AG08395 (cell line): ENCODE measurements around the gene FGFR3.
A peak's percentile ranks its signal among the peaks of the same experiment; 100 is the strongest.

Source experiments
- DNase-seq: peaks from one replicate; pipeline ENCODE4 v3.0.0; 2012; ENCODE audit warnings: mixed read lengths, low spot score

FGFR3 gene

DNA sequence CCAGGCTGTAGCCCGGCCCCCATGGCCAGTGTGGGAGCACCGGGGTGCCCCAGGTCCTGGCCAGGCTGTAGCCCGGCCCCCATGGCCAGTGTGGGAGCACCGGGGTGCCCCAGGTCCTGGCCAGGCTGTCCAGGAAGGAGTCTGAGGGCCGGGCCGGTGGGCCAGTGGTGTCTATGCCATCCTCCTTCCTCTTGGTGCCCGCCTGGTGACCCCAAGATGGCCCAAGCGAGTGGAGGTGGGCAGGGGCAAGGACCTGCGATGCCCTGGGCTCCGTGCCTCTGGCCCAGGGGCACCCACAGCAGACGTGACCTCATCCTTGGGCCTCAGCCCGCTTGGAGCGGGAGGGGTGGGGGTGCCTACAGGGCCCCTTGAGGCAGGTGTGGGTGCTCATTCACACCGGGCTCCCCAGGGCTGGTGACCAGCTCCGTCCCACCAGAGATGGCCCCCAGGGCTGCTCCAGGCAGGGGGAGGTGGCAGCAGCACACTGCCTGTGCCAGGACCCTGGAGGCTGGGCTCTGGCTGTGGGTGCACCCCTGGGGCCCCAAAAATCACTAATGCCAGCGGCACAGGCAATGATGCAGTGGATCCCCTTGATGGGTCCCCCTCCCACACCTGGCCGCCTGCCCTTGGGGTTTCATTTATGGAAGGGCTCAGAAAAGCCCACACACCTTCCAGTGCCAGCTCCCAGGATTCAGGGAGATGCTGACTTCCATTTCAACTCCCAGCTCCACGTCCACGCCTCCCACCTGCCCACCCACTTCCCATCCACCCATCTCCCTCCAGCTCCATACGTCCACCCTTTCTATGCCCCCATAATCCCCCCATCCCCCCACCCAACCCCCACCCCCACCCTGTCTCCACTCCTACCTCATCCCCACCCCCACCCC, 36.0 kb upstream of the FGFR3 start:
- no peak for DNase-seq

DNA sequence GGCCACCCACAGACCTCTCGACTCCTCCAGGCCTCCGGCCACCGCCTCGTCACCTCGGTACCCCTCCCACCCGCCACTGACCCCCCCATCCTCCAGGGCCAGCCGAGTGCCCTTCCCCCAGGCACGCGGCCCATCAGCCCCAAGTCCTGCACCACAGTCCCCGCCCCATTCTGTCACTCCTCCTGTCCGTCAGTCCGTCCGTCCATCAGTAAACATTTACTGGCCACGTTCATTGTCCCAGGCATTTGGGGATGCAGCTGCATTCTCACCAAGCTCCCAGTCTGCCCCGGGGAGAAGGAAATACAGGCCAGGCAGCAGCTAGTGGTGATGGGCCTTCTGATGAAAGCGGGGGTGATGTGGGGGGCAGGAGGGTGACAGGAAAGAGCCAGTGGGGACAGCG, 35.3 kb upstream of the FGFR3 start:
- DNase-seq, result no peak

DNA sequence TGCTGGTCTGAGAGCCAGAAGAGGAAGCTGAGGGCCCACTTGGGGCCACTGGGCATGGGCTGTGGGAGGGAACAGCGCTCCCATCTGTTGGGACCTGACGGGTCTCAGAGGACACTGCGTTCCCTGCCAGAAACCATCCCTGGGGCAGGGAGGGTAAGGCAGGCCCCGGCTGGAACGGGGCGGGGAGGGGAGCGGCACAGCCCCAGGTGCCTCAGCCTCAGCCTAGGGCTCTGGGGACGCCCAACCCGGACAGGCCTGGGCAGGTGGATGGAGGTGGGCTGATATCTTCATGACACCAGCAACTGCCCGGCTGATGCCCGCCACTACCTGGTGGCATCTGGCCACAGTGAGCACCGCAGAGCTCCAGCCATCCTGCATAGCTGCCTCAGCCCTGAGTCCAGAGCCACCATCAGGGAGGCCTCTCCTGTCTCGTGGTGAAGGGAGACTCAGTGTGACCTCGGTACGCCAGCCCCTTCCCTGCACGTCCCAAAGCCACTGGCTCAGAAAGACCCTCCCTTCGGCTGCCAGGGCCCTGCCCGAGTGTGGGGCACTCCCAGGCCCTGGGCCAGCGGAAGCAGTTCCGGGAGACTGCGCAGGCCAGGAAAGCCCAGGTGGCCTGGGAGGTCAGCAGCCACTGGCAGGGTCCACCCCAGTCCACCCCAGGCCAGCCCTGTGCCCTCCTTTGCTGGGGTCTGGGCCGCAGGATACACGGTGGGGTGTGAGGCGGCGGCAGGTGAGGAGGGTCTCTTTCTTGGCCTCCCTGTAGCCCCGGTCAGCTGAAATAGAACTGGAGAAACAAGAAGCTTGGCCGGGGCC, 34.6 kb upstream of the FGFR3 start:
- DNase-seq, result no peak

DNA sequence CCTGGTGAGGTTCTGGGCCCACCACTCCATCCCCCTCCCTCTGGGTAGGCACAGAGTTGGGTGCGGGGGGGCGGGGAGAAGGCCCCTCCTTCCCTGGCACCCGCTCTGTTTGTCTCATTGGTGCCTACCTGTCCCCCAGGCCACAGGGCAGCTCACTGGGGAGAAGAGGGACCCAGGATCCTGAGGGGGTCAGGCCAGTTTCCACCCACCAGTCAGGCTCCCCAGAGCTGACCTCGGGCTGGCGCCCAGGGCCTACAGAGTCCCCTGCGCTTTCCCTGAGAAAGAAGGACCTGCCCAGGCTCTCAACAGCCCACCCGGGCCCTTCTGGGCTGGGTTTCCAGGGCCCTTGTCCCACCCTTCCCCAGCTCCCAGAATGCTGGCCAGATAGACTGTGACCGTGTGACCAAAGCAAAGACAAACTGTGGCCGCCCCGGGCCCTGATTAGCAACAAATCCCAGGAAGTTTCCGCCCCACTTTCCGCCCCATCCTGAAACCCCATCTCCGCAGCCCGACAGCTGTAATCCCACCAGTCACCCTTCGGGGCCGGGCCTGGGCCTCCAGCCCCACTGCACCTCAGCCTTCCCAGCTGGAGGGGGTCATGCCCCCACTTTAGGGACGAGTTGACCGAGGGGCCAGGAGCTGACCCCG, 33.8 kb upstream of the FGFR3 start:
- no peak for DNase-seq

DNA sequence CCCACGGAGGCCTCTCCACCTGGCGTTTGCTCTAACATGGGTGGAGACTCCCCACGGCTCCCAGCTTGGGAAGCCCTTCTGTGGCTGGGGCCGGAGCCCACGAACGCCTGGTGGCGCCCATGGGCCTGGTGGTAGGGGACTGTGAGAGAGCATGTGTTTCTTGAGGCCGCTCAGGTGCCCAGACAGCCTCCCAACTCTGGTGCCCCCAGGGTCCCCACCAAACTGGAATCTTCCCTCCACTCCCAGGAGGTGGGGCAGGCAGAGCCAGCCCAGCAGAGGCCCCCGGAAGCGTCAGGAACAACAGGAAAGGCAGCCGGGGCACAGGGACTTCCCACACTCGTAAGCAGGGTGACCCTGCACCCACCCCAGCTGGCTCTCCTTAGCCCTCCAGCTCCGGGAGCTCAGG, 33.3 kb upstream of the FGFR3 start:
- no peak for DNase-seq

DNA sequence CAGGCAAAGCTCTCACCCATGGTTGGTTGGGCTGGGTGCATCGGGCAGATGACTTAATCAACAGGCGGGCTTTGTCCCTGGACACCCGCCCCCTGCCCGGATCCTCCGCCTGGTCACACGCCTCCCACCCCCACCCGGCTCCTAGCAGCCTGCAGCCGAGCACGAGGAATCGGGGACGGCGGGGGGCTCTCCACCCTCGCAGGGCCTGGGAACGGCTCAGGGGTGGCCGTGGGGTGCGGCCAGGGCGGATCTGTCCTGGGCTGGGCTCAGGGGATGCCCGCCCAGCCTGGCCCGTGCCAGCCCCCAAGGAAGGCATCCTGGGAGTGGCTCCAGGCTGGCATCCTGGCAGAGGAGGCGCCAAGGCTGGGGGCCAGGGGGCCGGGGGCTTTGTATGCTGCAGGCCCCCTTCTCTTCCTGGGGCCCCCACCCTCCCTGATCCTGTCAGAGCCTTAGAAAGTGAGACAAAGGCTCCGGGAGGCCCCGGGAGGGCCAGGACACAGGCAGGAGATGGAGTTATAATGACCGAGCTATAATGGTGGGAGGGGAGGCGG, 32.5 kb upstream of the FGFR3 start:
- DNase-seq, result no peak

DNA sequence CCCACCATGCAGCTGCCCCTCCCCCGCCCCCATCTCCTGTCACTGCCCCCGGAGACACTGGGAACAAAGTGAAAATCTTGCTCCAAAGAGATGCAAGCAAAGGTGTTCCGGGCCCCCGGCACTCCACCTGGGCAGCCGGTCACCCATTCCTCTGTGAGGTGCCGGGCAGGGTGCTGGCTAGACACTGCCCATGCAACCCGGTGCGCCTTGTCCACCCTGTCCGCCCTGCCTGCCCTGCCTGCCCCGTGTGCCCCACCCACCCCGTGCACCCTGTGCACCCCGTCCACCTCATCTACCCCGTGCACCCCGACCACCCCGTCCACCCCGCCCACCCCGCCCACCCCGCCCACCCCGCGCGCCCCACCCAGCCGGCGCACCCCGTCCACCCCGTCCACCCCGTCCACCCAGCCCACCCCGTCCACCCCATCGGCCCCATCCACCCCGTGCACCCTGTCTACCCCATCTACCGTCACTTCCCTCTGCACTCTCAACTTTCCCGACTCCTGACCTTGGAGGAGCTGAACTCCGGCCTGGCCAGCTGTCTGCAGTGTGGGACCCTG, 31.9 kb upstream of the FGFR3 start:
- DNase-seq, result no peak

DNA sequence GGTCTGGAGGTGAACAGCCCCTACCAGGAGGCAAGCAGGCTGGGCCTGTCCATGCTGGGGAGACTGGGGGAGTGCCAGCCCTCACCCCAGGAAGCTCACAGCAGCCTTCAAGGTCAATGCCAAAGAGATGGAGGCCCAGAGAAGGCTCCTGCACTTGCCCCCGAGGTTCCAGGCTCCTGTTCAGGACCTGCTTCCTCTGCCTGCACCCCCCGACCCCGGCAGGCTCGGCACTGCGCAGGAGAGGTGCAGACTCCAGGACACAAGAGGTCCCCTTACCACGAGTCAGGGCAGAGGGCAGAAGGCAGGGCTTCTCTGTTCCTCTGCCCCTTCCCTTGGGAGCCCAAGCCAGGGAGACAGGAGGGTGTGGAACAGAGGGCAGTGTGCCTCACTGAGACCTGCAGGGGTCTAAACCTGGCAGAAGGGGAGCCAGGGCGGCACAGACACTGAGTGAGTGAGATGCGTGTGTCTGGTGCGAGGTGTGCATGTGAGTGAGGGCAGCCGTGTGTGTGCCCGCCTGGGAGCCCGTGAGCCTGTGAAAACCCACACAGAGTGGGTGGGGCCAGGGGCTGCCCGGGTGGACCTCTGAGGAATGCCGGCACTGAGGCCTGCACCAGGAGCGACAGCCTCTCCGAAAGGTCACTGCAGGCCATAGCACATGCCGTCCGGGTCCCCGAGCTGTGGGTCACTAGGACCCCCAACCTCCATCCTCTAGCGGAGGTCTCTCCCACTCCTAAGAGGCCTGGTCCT, 30.7 kb upstream of the FGFR3 start:
- no peak for DNase-seq

DNA sequence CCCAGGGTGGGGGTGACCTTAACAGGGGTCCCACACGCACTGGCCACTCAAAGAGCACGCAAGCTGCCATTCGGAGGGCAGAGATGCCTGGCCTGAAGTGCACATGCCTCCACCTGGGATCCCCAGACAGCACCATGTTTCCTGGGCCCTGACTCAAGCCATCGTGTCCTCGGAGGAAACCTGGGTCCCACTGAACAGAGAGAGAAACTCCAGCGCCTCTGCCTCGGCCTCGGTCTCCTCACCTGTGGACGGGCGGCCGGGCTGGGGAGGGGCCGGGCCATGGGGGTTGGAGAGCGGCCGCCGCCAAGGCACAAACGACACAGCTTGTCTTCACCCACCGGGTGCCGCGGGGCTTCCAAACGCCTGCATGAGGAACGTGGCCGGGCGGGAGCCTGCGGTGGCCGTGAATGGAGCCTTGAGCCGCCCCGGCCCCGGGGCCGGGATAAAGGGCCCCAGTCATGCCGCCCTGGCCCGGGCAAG, 30.0 kb upstream of the FGFR3 start:
- DNase-seq, result no peak

DNA sequence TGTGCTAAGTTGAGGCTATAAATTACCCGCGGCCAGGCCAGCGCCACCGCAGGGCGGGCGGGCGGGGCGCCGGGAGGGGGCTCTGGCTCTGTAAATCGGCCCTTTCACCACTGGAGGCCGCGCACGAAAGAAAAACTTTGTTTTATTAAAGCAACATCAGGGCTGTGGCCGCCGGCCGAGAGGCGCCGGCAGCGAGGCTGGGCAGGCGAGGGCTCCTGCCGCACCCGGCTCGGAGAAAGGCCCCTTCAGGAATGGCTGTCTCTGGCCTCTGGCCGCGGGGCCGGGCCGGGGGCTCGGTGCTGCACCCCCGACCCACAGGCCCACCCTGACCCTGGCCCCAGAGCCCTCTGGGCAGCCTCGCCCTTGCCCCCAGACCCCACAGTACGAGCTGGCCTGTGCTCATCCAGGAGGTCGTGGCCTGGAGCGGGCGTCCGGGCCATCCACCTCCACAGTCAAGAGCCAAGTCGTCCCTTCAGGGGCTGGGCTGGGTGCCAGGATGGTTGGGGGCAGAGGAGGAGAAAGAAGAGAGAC, 29.5 kb upstream of the FGFR3 start:
- DNase-seq, result peak; percentile 82

DNA sequence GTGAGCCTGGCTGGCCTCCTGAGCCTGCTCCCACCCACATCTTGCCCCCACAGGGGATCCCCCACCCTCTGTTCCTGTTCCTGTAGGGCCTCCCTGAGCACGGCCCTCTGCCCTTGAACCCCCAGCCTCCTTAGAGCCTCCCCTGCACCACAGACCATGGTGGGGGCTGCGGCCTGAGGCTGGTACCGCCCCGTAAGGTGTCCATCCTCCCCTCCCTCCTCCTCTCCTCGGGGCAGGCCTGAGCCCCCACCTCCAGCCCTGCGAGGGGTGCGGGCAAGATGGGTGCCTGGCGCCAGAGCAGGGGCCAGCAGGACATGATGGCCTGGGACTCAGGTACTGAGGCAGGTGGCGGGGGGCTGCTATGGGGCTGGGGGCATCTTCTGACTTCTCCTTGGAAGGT, 28.4 kb upstream of the FGFR3 start:
- DNase-seq, result no peak

DNA sequence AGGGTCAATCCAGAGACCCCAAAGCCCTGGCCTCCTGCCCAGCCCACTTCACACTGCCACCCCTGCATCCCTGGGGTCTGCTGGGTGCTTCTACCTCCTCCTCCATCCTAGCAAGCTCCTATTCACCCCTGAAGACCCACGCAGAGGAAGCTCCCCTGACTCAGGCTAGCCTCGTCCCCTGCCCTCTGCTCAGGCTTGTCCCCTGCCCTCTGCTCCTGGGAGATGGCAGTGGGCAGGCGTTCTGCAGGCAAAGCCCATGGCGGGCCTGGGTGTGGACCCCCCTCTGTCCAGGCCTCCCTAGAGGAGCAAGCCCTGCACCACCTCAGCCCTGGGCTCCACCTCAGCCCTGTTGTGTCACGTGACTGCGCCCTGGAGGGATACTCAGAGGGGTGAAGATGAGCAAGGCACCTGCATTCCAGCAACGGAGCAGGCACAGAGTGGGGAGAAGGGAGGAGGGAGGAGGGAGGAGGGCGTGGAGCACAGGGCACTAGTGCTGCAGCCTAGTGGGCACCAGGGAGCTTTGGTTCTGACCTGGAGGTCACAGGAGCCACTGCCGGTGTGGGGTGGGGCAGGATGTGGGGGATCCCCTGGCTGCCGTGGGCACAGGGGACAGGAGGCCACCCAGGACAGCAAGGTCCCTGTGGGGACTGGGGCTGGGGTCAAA, 27.6 kb upstream of the FGFR3 start:
- DNase-seq, result no peak

DNA sequence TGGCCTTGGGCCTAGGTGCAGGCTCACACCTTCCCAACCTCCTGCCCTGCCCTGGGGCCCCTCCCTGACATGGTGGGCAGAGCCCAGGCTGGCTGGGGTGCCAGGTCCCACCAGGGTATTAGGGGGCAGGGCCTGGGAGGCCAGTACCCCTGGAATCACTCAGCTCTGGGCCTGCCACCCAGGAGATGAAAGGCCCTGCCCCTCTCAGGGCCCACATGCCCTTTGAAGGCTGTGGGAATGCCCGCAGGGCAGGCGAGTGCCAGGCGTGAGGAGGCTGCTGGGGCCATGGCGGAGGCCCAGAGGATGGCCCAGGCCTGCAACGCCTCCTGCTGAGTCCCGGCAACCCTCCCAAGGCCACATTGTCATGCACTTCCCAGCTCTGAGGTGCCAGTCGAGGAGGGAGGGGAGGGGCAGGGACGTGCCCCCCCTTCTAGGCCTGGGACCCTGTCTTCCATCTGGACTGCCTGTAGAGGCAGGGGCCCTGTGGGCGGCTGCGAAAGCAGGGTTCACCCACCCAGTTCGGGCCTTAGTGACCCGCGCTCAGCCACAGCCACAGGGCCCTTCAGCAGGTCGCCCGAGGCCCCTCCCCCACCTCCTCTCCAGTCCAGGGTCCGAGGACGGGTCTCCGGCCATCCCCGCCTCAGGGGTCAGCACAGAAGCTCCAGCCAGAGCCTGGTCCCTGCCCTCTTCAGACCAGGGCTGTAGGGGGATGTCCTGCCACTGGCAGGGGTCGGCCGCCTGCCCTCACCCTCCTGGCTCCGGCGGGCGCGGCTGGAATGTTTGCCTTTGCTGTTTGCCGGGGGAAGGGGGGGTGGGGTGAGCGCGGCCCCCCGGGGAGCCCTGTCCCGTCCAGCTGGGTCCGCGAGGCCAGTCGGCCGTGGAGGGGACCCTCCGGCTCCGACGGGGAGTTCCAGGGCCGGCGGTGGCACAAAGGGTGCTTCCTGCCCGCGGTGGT, 26.7 kb upstream of the FGFR3 start:
- no peak for DNase-seq

DNA sequence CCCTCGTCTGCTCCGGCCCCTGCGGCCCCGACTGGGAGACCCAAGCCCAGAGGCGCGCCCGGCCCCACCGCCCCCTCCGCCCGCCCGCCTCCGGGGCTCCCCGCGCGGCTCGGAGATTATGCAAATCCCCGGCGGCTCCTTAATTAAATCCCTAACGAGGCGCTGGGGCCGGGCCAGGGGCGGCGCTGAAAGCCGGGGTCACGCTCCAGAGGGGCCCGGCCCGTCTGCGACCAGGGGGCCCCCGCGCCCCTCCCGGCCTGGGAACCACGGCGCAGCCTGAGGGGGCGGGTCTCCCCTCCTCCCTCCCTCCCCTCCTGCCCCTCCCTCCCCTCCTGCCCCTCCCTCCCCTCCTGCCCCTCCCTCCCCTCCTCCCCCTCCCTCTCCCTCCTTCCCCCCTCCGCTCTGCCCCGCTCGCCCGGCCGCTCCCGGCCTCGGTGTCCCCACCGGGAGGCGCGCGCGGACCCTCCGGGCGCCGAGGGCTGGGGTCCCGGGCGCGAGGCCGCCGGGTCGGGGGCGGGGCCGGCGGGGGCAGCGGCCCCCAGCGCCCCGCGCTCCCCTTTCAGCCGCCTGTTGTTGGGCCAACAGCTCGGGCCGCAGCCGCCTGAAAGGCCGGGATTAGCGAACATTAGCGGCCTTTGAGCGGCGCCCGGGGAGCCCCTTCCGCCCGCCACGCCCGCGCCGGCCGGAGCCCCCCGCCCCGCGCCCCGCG, 25.9 kb upstream of the FGFR3 start:
- DNase-seq, result no peak

DNA sequence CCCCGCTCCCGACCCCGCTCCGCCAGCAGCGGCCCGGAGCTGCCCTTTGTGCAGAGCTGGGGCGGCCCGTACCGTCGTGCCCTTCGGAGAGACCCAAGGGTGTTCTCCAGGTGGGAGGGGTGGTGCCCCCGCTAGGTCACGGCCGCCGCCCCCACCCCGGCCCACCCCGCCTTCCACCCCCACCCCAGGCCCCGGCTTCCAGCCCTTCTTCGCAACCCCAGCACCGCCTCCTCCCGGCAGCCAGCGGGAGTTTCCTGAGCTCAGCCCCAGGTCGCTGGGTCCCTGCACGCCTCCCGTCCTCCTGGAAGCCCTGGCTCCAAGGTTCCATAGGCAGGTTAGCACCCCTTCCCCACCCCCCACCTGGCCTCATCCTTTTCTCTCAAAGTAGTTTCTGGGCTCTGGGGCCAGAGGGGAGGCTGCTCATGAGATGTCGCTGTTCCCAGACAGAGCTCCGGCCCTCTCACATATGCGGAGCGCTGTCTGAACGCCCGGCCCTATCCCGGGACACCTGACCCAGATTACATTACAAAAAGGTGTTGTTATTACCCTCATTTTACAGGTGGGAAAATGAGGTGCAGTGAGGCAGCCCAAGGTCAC, 25.2 kb upstream of the FGFR3 start:
- DNase-seq, result peak; percentile 62

DNA sequence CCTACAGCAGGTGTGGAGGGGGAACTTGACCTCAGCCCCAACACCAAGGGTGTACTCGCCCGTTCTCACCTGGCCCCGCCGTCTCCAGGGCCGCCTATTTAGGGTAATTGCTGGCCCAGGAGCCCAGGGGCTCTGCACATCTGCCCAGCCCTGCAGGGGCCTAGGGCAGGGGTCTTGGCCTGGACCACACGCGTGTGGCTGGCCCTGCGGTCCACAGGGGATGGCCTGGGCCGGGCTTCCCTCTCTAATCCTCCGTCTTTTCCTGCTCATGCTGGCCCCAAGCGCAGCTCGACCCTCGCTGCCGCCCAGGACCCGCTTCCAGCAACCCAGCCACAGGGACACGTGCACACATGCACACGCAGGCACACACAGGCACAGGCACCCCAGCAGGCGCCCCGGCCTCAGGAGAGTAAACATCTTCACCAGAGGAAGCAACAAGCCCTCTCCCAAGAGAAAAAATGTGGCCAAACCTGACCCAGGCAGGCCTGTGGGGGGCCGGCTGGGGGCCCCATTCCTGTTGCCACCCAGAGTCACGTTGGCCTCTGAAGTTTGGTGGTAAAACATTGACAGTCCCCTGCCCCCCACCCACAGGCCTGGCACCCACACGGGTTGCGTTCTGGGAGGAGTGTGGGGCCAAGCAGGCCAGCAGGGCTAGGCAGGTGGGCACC, 24.6 kb upstream of the FGFR3 start:
- DNase-seq, result no peak

DNA sequence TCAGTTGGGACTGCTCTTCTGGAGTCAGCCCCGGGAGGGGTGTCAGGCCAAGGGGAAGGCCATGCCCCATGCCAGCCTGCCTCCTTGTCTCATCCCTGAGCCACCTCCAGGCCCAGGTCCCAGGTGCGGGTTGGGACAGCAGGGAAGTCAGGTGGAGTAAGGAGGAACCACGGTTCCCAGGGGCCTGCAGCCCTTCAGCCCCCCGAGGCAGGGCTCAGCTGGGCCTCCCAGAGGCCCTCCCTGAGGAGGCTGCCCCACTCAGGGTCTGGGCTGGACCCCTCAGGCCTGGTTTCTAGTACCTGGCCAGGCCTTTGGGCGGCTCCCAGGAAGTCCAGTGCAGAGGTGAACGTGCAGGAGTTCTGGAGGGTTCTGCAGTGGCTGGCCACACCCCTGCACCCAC, 23.4 kb upstream of the FGFR3 start:
- DNase-seq, result no peak

DNA sequence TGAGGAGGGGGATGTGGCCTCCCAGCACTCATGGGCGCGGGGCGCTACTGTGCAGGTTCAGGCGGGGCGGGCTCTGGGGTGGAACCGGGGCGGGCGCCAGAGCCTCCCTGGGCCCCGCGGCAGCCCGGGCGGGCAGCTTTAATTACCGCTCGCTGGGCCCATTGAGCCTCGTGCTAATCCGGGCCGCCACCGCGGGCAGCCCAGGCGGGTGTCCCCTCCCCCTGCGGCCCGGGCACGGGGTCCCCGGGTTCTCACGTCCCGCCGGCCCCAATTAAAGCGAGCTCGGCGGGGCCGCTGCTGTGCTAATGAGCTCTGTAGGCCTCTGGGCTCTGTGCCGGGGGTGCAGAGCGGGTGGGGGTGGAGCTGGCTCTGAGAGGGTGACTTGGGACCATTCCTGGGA, 22.8 kb upstream of the FGFR3 start:
- DNase-seq, result no peak
